GM12873 (cell line): ENCODE results near the gene MYO3B.

Experiments used
- CTCF ChIP-seq: IDR thresholded peaks from 2 replicates; pipeline ENCODE4 v1.5.1; 2012; ENCODE audit warnings: low read depth, mild to moderate bottlenecking, moderate library complexity, low read length, control low read depth; ENCODE audit not compliant: insufficient read depth; ENCODE audit errors: missing control alignments

The MYO3B gene

GRCh38 chr2:170177950-170178781 is at the start of gene MYO3B:
Gene MYO3B (plus strand): TSS chr2:170178147. CDS start chr2:170178288, 141 bp downstream.
- TF ChIP-seq CTCF, result no peak

- no peak for TF ChIP-seq CTCF
Observed at GRCh38 chr2:170139276-170139967, 38.5 kb upstream of the MYO3B start.

- no peak for TF ChIP-seq CTCF
Observed at GRCh38 chr2:170140561-170140960, 37.4 kb upstream of the MYO3B start.

- TF ChIP-seq CTCF, result no peak
Observed at GRCh38 chr2:170141865-170142264, 36.1 kb upstream of the MYO3B start.

- TF ChIP-seq CTCF, result no peak
Observed at GRCh38 chr2:170142502-170142901, 35.4 kb upstream of the MYO3B start.

- TF ChIP-seq CTCF, result no peak
Observed at GRCh38 chr2:170143045-170143717, 34.8 kb upstream of the MYO3B start.

- no peak for TF ChIP-seq CTCF
Observed at GRCh38 chr2:170144761-170145160, 33.2 kb upstream of the MYO3B start.
